GM12873 (cell line): ENCODE results near the gene SRPK3.

Source experiments
- CTCF ChIP-seq: IDR thresholded peaks from 2 replicates; pipeline ENCODE4 v1.5.1; 2012; ENCODE audit warnings: low read depth, mild to moderate bottlenecking, moderate library complexity, low read length, control low read depth; ENCODE audit not compliant: insufficient read depth; ENCODE audit errors: missing control alignments

Gene SRPK3

DNA sequence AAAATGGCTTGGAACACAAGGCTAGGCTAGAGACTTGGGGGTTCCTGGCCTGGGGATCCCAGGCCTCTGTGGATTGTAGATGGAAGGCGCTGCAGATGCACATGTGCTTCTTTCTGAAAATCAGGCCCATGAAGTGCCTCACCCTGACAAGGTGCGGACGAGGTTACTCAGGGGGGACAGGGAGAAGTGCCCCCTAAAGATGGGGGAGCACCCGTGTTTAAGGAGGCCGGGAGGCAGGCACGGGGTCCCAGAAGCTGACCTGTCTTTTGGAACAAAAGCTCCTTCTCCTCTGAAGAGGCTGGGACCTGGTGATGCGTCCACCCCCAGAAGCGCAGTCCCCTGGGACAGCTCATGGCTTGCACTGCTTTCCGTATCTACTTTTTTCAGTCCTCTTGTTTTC is 47.1 kb downstream of the SRPK3 start:
- TF ChIP-seq CTCF = no peak

- TF ChIP-seq CTCF = no peak
Measured at GRCh38 chrX:153828308-153828707, 47.5 kb downstream of the SRPK3 start.

- no peak for TF ChIP-seq CTCF
Measured at GRCh38 chrX:153828723-153829548, 48.1 kb downstream of the SRPK3 start.

GRCh38 chrX:153829549-153829798 is 48.6 kb downstream of the SRPK3 start:
- TF ChIP-seq CTCF = no peak

GRCh38 chrX:153829799-153830639 is 49.2 kb downstream of the SRPK3 start, which contains the start of gene PDZD4:
Gene PDZD4 (minus strand): TSS chrX:153830544. CDS start chrX:153830298, 246 bp downstream.
- TF ChIP-seq CTCF = no peak

- TF ChIP-seq CTCF = no peak
Measured at GRCh38 chrX:153830640-153831428, 50.0 kb downstream of the SRPK3 start.

DNA sequence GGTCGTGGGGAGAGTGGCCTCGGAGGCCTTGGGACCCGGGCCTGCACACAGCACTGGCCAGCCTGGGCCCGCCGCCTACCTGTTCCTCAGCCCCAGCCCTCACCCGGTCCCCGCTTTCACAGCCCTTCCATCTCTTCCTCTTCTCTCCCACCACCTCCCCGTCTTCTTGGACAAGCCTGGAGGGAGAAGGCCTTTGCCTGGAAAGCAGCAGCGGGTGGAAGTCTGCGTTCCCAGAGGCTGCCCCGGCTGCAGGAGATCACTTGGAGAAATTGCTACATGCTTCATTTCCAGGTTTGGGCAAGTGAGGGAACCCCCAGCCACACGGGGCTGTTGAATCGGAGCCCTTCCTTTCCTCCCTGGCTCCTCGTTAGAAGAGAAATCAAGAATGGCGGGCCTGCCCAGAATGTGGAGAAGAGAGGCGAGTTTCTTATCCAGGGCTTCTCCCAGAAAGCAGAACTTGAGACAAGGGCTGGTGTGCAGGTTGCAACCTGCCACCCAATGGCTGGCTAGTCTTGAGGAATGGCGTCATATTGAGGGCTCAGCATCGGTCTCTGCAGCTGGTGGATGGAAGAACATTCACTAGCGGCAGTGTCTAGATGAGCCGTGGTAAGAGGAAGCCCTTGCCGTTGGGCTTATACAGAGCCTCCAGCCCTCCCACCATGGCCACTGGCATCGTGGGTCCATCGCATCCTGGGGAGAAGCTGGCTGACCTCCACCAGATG is 50.7 kb downstream of the SRPK3 start:
- no peak for TF ChIP-seq CTCF
